Measurements from ENCODE around the gene SPAG9. TPM values are rescaled to one million over a fixed set of nuclear protein-coding genes. Genes with fewer than 3 reads are reported as not detected.

The SPAG9 gene
- polyA plus RNA-seq, 1 experiment: 18.7 TPM

GRCh38 chr17:50928646-50929045 lies 192.0 kb downstream of the SPAG9 start:
- CTCF ChIA-PET: no interaction called here
- no peak for DNase-seq (ENCODE audit: low read depth)
- H3K4me3 ChIP-seq (ENCODE audit: low read depth, low read length): no peak overlapping the region
- POLR2A ChIA-PET: no interaction called here
- no peaks in the 10 kb centered on the region for H3K27me3 ChIP-seq (ENCODE audit: control insufficient read depth, insufficient read depth, low read length)
- TF ChIP-seq CTCF (IDR thresholded peaks at IDR 0.05; ENCODE audit: insufficient read depth, low read depth, low read length): no peak
- H3K36me3 ChIP-seq (ENCODE audit: control insufficient read depth, insufficient read depth, low read length): no peaks in the 10 kb centered on the region

- no peaks in the 10 kb centered on the region for H3K27me3 ChIP-seq (ENCODE audit: control insufficient read depth, insufficient read depth, low read length)
- ChIA-PET CTCF (interaction anchor here (0.9 to 1.0 kb wide), 3 partner anchors 22 to 75 kb away, joined by 3 to 4 read pairs (median 3); no protein-coding TSS in a partner anchor), POLR2A (interaction anchor here (0.6 kb wide), 1 partner anchor 24 kb away, joined by 3 read pairs; no protein-coding TSS in a partner anchor)
- no peak overlapping the region for H3K4me3 ChIP-seq (ENCODE audit: low read depth, low read length)
- no peak for TF ChIP-seq CTCF (IDR thresholded peaks at IDR 0.05; ENCODE audit: insufficient read depth, low read depth, low read length)
- DNase-seq (ENCODE audit: low read depth): no peak
- no peaks in the 10 kb centered on the region for H3K36me3 ChIP-seq (ENCODE audit: control insufficient read depth, insufficient read depth, low read length)
Observed at GRCh38 chr17:50927287-50927686, 193.4 kb downstream of the SPAG9 start.

GRCh38 chr17:50926523-50926922 lies 194.1 kb downstream of the SPAG9 start:
- Histone ChIP-seq H3K36me3 (ENCODE audit: control insufficient read depth, insufficient read depth, low read length) (no peaks in the 10 kb centered on the region), H3K27me3 (ENCODE audit: control insufficient read depth, insufficient read depth, low read length) (no peaks in the 10 kb centered on the region), H3K4me3 (ENCODE audit: low read depth, low read length) (no peak overlapping the region)
- ChIA-PET CTCF (interaction anchor here (0.9 to 1.0 kb wide), 3 partner anchors 23 to 74 kb away, joined by 3 to 4 read pairs (median 3); no protein-coding TSS in a partner anchor), POLR2A (no interaction called here)
- no peak for TF ChIP-seq CTCF (IDR thresholded peaks at IDR 0.05; ENCODE audit: insufficient read depth, low read depth, low read length)
- no peak for DNase-seq (ENCODE audit: low read depth)

- ChIA-PET CTCF (interaction anchor here (1.2 to 1.4 kb wide), 2 partner anchors 23 to 33 kb away, joined by 3 read pairs; no protein-coding TSS in a partner anchor), POLR2A (no interaction called here)
- no peak for DNase-seq (ENCODE audit: low read depth)
- no peak for TF ChIP-seq CTCF (IDR thresholded peaks at IDR 0.05; ENCODE audit: insufficient read depth, low read depth, low read length)
- no peak overlapping the region for H3K4me3 ChIP-seq (ENCODE audit: low read depth, low read length)
- no peaks in the 10 kb centered on the region for H3K36me3 ChIP-seq (ENCODE audit: control insufficient read depth, insufficient read depth, low read length)
- no peaks in the 10 kb centered on the region for H3K27me3 ChIP-seq (ENCODE audit: control insufficient read depth, insufficient read depth, low read length)
Observed at GRCh38 chr17:50925296-50925891, 195.3 kb downstream of the SPAG9 start.

GRCh38 chr17:50924800-50925199 lies 195.9 kb downstream of the SPAG9 start:
- ChIA-PET POLR2A (no interaction called here), CTCF (interaction anchor here (0.8 to 1.4 kb wide), 3 partner anchors 9 to 33 kb away, joined by 3 read pairs; no protein-coding TSS in a partner anchor)
- H3K27me3 ChIP-seq (ENCODE audit: control insufficient read depth, insufficient read depth, low read length): no peaks in the 10 kb centered on the region

More at GRCh38 chr17:50924800-50925199, 195.9 kb downstream of the SPAG9 start:
- no peak for DNase-seq (ENCODE audit: low read depth)
- no peak overlapping the region for H3K4me3 ChIP-seq (ENCODE audit: low read depth, low read length)
- no peaks in the 10 kb centered on the region for H3K36me3 ChIP-seq (ENCODE audit: control insufficient read depth, insufficient read depth, low read length)
- TF ChIP-seq CTCF (IDR thresholded peaks at IDR 0.05; ENCODE audit: insufficient read depth, low read depth, low read length): no peak
